A549 (cell line): ENCODE measurements around the gene ARID1B.

ENCODE experiments used
- BHLHE40 ChIP-seq: IDR thresholded peaks from 2 replicates; pipeline ENCODE4 v1.6.1; 2012; ENCODE audit warnings: low read depth, low read length, inconsistent platforms
- CEBPB ChIP-seq, 2 experiments: fragments of >200 bp in 1 of 2; sonication (Bioruptor Twin) in 1 of 2; formaldehyde crosslinking in 1 of 2; IDR thresholded peaks; 2 replicates each; pipeline ENCODE4 v1.6.1; 2012 to 2016
- CHD2 ChIP-seq: fragments of 150-350 bp; IDR thresholded peaks from 2 replicates; pipeline ENCODE4 v1.6.1; 2014; ENCODE audit warnings: low read length; ENCODE audit not compliant: partially characterized antibody
- ESRRA ChIP-seq: fragments of 150-350 bp; IDR thresholded peaks from 2 replicates; pipeline ENCODE4 v1.6.1; 2014; ENCODE audit warnings: mild to moderate bottlenecking, low read length, borderline replicate concordance
- KDM1A ChIP-seq: fragments of 200-600 bp; sonication (generic); IDR thresholded peaks from 2 replicates; pipeline ENCODE4 v1.6.1; 2016; ENCODE audit warnings: low read depth, mild to moderate bottlenecking
- NFE2L2 ChIP-seq: fragments of 150-350 bp; conservative IDR thresholded peaks from 2 replicates; pipeline ENCODE4 v1.6.1; 2014; ENCODE audit warnings: low read length
- PHF8 ChIP-seq: fragments of 200-600 bp; sonication (generic); IDR thresholded peaks from 2 replicates; pipeline ENCODE4 v1.6.1; 2016; ENCODE audit warnings: low read depth, mild to moderate bottlenecking, antibody characterized with exemption, moderate library complexity, borderline replicate concordance
- POLR2A ChIP-seq: IDR thresholded peaks from 2 replicates; pipeline ENCODE4 v1.6.1; 2012; ENCODE audit warnings: mild to moderate bottlenecking, low read length
- POLR2AphosphoS2 ChIP-seq: conservative IDR thresholded peaks from 2 replicates; pipeline ENCODE4 v1.6.1; 2012; ENCODE audit warnings: low read length, improper control_type of control experiment, inconsistent platforms
- RAD21 ChIP-seq, 2 experiments: fragments of >200 bp in 1 of 2; sonication (Bioruptor Twin) in 1 of 2; formaldehyde crosslinking in 1 of 2; IDR thresholded peaks in 1 of 2; conservative IDR thresholded peaks in 1 of 2; 2 replicates in 1 of 2; 3 replicates in 1 of 2; pipeline ENCODE4 v1.6.1; 2012 to 2018; ENCODE audit warnings: inconsistent platforms in 1 of 2
- ZFP36 ChIP-seq: fragments of 450-650 bp; IDR thresholded peaks from 2 replicates; pipeline ENCODE4 v1.6.1; 2014; ENCODE audit warnings: borderline replicate concordance; ENCODE audit not compliant: partially characterized antibody
- TF ChIP-seq, protein P1 (sequence below): fragments of >200 bp; sonication (Bioruptor Twin); formaldehyde crosslinking; IDR thresholded peaks from 3 replicates; pipeline ENCODE4 v1.5.1; 2016

- TF ChIP-seq ZFP36 (no peak), CHD2 (no peak), POLR2A (no peak), RAD21 (conservative IDR thresholded peaks at IDR 0.05 in 1 of 2, IDR thresholded peaks at IDR 0.05 in 1 of 2) (no peak), ESRRA (no peak), CEBPB (IDR thresholded peaks at IDR 0.05) (no peak), NFE2L2 (no peak), POLR2AphosphoS2 (no peak), BHLHE40 (no peak), KDM1A (no peak), PHF8 (no peak)
- TF ChIP-seq, protein P1, sequence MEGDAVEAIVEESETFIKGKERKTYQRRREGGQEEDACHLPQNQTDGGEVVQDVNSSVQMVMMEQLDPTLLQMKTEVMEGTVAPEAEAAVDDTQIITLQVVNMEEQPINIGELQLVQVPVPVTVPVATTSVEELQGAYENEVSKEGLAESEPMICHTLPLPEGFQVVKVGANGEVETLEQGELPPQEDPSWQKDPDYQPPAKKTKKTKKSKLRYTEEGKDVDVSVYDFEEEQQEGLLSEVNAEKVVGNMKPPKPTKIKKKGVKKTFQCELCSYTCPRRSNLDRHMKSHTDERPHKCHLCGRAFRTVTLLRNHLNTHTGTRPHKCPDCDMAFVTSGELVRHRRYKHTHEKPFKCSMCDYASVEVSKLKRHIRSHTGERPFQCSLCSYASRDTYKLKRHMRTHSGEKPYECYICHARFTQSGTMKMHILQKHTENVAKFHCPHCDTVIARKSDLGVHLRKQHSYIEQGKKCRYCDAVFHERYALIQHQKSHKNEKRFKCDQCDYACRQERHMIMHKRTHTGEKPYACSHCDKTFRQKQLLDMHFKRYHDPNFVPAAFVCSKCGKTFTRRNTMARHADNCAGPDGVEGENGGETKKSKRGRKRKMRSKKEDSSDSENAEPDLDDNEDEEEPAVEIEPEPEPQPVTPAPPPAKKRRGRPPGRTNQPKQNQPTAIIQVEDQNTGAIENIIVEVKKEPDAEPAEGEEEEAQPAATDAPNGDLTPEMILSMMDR: no peak
These were observed 405.5 kb downstream of the ARID1B start for GRCh38 chr6:157182503-157183264.
